ENCODE data around the gene GAP43.

GAP43 gene

DNA sequence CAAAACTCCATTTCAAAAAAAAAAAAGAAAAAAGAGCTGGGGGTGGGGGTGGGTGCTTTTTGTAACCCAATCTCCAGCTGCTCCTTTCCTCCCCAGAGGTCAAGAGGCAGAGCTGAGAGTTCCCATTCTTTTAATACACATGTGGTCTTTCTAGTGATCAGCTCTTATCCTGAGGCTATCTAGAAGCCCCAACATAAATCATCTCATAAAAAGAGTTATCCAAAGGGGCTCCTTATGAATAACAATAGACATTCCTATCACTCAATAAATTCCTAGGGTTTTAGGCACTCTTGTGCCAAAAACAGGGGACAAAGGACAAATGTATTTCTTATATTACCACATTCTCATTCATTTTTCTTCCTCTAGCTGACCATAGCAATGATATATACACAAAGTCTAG, 25.1 kb upstream of the GAP43 start:
- no peak overlapping the region for H3K4me3 ChIP-seq (ENCODE audit: insufficient read depth, low read depth, low read length, poor library complexity, severe bottlenecking)
- H3K9me3 ChIP-seq (ENCODE audit: control insufficient read depth, low read length) = no peaks in the 10 kb centered on the region
- H3K4me1 ChIP-seq (ENCODE audit: control insufficient read depth, insufficient read depth, low read length, poor library complexity, severe bottlenecking) = no peaks in the 10 kb centered on the region
- H3K36me3 ChIP-seq (ENCODE audit: control insufficient read depth, insufficient read depth, low read length) = no peaks in the 10 kb centered on the region
- H3K27ac ChIP-seq (ENCODE audit: insufficient read depth, low read length, poor library complexity, severe bottlenecking) = no peak overlapping the region
- no peak for DNase-seq
- no peaks in the 10 kb centered on the region for H3K27me3 ChIP-seq (replicated peaks; ENCODE audit: control insufficient read depth, insufficient read depth, low read length, poor library complexity, severe bottlenecking)

DNA sequence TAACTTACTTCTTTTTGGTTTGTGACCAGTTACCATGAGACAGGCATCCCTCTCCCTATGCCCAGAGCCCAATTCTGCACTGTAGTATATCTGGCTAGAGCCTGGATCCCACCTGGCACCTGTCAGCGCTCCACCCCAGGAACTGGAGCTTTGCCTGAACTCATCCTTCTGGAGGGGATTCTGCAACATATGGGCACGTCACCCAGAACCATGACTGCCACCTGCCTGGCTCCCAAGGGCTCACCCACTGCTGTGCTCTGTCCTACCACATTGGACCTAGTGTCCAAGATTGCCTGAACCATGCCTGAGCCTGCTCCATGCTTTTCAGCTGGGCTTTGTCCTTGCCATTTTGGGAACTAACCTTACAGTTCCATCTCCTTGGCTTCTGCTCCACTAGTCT, 21.1 kb upstream of the GAP43 start:
- no peak for DNase-seq
- Histone ChIP-seq H3K27ac (ENCODE audit: insufficient read depth, low read length, poor library complexity, severe bottlenecking) (no peak overlapping the region), H3K4me3 (ENCODE audit: insufficient read depth, low read depth, low read length, poor library complexity, severe bottlenecking) (no peak overlapping the region), H3K36me3 (ENCODE audit: control insufficient read depth, insufficient read depth, low read length) (no peaks in the 10 kb centered on the region), H3K27me3 (replicated peaks; ENCODE audit: control insufficient read depth, insufficient read depth, low read length, poor library complexity, severe bottlenecking) (no peaks in the 10 kb centered on the region), H3K4me1 (ENCODE audit: control insufficient read depth, insufficient read depth, low read length, poor library complexity, severe bottlenecking) (no peaks in the 10 kb centered on the region), H3K9me3 (ENCODE audit: control insufficient read depth, low read length) (no peaks in the 10 kb centered on the region)

DNA sequence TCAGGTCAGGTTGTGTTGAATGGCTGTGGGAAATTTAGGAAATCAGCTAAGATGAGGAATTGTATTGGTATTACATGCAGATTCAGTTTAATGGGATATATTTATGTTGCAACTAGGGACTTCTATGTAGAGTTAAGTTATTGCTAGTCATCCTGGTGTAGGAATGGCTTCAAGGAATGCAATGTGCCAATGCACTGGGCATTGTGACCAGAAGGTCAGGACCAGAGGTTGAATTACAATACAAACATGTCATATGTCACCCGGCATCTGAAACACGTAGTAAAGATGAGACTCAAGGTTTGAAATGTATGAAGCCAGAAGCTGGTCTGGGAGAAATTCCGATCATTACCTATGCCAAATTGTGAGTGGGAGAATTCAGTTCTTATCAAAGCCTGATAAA, 11.7 kb upstream of the GAP43 start:
- Histone ChIP-seq H3K4me1 (ENCODE audit: control insufficient read depth, insufficient read depth, low read length, poor library complexity, severe bottlenecking) (no peaks in the 10 kb centered on the region), H3K36me3 (ENCODE audit: control insufficient read depth, insufficient read depth, low read length) (no peaks in the 10 kb centered on the region), H3K9me3 (ENCODE audit: control insufficient read depth, low read length) (no peaks in the 10 kb centered on the region), H3K27me3 (replicated peaks; ENCODE audit: control insufficient read depth, insufficient read depth, low read length, poor library complexity, severe bottlenecking) (no peaks in the 10 kb centered on the region), H3K4me3 (ENCODE audit: insufficient read depth, low read depth, low read length, poor library complexity, severe bottlenecking) (no peak overlapping the region), H3K27ac (ENCODE audit: insufficient read depth, low read length, poor library complexity, severe bottlenecking) (no peak overlapping the region)
- no peak for DNase-seq

DNA sequence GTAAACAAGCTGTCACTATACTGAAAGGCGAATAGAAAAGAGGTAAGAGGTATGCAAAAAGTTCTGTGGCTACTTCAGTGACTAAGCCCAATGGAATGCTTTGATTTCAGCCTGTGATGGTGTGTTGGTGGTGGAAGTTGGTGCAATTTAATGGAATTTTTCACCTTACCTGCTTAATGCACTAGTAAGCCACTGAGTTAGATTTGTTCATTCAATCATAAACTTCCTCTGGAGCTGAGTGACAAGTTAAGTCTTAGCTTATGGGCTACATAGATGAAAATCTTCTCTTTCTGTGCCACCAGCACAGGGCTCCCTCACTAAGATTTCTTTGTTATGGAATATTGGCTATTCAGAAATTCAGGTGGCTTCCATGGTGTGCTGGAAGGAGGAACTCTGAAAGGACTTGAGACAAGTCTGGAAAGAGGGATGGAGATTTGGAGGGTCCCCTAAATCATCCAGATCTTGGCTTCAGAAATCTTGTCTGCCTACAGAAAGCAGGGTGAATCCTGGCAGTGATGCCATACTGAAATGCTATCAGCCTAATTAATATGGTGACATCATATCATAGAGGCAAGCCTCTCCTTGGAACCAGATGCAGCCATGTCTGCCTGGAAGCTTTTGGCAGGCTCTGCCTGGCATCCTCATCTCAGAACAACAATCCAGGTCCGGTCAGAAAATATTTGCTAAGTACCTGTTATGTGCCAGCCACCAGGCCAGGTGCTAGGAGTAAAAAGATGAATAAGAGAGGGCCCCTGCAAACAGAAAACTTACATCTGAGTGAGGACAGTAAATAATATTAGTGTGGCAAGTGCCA, 8.1 kb upstream of the GAP43 start:
- Histone ChIP-seq H3K27ac (ENCODE audit: insufficient read depth, low read length, poor library complexity, severe bottlenecking) (no peak overlapping the region), H3K4me1 (ENCODE audit: control insufficient read depth, insufficient read depth, low read length, poor library complexity, severe bottlenecking) (no peaks in the 10 kb centered on the region), H3K27me3 (replicated peaks; ENCODE audit: control insufficient read depth, insufficient read depth, low read length, poor library complexity, severe bottlenecking) (no peaks in the 10 kb centered on the region), H3K4me3 (ENCODE audit: insufficient read depth, low read depth, low read length, poor library complexity, severe bottlenecking) (no peak overlapping the region), H3K9me3 (ENCODE audit: control insufficient read depth, low read length) (no peaks in the 10 kb centered on the region), H3K36me3 (ENCODE audit: control insufficient read depth, insufficient read depth, low read length) (no peaks in the 10 kb centered on the region)
- DNase-seq = no peak

DNA sequence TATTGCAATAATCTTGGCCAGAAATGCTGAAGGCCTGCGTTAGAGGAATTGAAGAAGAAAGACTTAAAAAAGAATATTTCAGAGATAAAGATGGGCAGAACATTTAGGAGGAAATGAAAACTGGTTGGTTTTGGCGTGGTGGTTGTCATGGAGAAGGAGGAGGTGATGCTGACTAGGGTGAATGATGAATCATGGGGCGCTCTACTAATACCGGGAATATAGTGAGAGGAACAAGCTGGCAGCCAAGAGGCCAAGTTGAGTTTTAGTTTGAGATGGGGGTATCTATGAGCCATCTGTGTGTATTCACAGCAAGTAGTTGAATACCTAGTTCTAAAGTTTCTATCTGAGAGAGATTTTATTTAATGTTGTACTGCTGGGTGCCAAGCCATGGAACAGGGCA, 6.8 kb upstream of the GAP43 start:
- Histone ChIP-seq H3K4me1 (ENCODE audit: control insufficient read depth, insufficient read depth, low read length, poor library complexity, severe bottlenecking) (no peaks in the 10 kb centered on the region), H3K27me3 (replicated peaks; ENCODE audit: control insufficient read depth, insufficient read depth, low read length, poor library complexity, severe bottlenecking) (no peaks in the 10 kb centered on the region), H3K36me3 (ENCODE audit: control insufficient read depth, insufficient read depth, low read length) (no peaks in the 10 kb centered on the region), H3K27ac (ENCODE audit: insufficient read depth, low read length, poor library complexity, severe bottlenecking) (no peak overlapping the region), H3K4me3 (ENCODE audit: insufficient read depth, low read depth, low read length, poor library complexity, severe bottlenecking) (no peak overlapping the region), H3K9me3 (ENCODE audit: control insufficient read depth, low read length) (no peaks in the 10 kb centered on the region)
- no peak for DNase-seq

DNA sequence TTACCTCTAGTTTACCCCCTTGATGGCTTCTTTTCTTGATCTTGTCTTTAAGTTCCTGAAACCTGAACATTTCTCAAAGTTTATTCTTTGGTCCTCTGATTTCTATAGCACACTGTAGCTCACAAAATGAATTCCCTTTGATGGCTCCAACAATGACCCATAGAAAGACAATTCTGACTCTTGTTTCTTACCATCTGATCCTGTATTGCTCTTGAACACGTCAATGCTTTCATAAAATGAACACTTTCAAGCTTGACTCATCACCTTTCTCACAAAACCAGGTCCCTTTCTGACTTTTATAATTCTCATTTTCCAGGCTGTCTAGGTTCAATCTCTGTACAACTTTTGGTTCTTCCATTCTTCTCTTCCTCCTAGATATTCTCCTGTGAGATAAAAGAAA, 5.7 kb upstream of the GAP43 start:
- Histone ChIP-seq H3K9me3 (ENCODE audit: control insufficient read depth, low read length) (no peaks in the 10 kb centered on the region), H3K36me3 (ENCODE audit: control insufficient read depth, insufficient read depth, low read length) (no peaks in the 10 kb centered on the region), H3K27me3 (replicated peaks; ENCODE audit: control insufficient read depth, insufficient read depth, low read length, poor library complexity, severe bottlenecking) (no peaks in the 10 kb centered on the region), H3K4me3 (ENCODE audit: insufficient read depth, low read depth, low read length, poor library complexity, severe bottlenecking) (no peak overlapping the region), H3K27ac (ENCODE audit: insufficient read depth, low read length, poor library complexity, severe bottlenecking) (no peak overlapping the region), H3K4me1 (ENCODE audit: control insufficient read depth, insufficient read depth, low read length, poor library complexity, severe bottlenecking) (no peaks in the 10 kb centered on the region)
- no peak for DNase-seq

DNA sequence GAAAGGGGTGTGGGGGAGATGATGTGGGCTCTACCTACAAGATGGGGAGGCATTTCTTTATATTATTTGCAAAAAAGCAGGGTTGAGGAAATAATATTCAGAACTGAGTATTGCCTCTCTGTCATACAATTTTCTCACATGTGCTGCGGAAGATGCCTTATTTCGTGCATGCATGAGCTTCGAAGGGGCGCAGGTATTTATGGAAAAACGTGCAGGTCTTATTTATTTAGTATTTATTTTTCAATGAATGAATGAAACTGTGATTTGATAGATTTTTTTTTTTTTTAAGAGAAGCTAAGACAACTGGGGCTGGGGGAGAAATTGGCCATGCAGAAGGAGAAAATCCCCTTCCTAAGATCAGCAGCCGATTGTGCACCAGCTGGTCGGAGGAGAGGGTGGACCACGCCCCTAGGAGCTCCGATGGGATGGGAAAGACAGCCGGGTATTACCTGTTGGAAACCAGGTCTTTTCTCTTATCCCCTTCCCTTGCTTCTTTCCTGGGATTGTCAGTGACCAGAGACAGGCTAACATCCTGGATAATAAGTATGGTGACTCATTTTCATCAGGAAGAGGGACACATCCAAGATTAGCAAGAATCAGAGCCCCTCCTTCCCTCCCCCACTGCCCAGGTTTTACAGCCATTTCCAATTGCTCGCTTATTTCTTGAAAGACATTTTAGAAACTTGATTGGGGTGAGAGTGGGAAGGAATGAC, 875 bp downstream of the GAP43 start:
- Histone ChIP-seq H3K4me1 (ENCODE audit: control insufficient read depth, insufficient read depth, low read length, poor library complexity, severe bottlenecking) (no peaks in the 10 kb centered on the region), H3K27ac (ENCODE audit: insufficient read depth, low read length, poor library complexity, severe bottlenecking) (no peak overlapping the region), H3K27me3 (replicated peaks; ENCODE audit: control insufficient read depth, insufficient read depth, low read length, poor library complexity, severe bottlenecking) (peaks cover 5% of the 10 kb centered on the region), H3K36me3 (ENCODE audit: control insufficient read depth, insufficient read depth, low read length) (no peaks in the 10 kb centered on the region), H3K9me3 (ENCODE audit: control insufficient read depth, low read length) (no peaks in the 10 kb centered on the region), H3K4me3 (ENCODE audit: insufficient read depth, low read depth, low read length, poor library complexity, severe bottlenecking) (no peak overlapping the region)
- DNase-seq = no peak

DNA sequence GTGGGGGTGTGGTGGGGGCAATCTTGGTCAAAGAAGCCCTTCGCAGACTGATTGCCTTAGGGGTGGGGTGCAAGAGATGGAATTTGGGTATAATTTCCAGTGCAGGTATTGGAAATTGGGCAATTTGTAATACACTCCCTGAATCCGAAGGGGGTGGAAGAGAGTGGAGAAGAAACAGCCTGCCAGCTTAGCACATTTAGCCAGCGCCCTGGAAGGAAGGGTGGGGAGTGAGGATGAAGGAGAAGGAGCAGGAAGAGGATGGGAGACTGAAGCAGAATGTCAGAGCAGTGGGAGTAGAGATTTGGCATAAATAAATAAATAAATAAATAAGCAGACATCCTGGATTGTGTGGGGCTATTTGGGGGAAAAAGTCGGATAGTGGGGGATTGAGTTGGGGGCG, 1.6 kb downstream of the GAP43 start:
- H3K4me3 ChIP-seq (ENCODE audit: insufficient read depth, low read depth, low read length, poor library complexity, severe bottlenecking) = no peak overlapping the region
- H3K27me3 ChIP-seq (replicated peaks; ENCODE audit: control insufficient read depth, insufficient read depth, low read length, poor library complexity, severe bottlenecking) = peaks cover 10% of the 10 kb centered on the region
- no peak for DNase-seq
- no peaks in the 10 kb centered on the region for H3K9me3 ChIP-seq (ENCODE audit: control insufficient read depth, low read length)
- no peaks in the 10 kb centered on the region for H3K36me3 ChIP-seq (ENCODE audit: control insufficient read depth, insufficient read depth, low read length)
- no peak overlapping the region for H3K27ac ChIP-seq (ENCODE audit: insufficient read depth, low read length, poor library complexity, severe bottlenecking)
- no peaks in the 10 kb centered on the region for H3K4me1 ChIP-seq (ENCODE audit: control insufficient read depth, insufficient read depth, low read length, poor library complexity, severe bottlenecking)

DNA sequence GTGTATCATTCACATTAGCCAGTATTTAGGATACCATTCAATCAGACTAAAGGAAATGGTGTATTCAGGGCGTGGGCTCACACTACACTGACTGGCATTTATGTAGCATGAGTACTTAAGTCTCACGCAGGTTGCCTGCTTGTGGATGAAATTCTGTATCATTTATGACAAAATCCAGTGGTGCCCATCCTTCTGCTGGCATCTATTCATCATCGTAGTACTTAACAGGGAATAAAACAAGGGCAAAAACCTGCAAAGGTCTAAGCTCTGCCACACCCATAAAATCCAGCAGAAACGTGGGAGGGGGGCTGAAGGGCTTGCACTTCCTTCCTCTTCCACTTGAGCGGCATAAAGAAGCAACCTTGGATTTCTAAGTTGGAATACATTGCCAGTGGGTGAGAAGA, 2.7 kb downstream of the GAP43 start:
- Histone ChIP-seq H3K27me3 (replicated peaks; ENCODE audit: control insufficient read depth, insufficient read depth, low read length, poor library complexity, severe bottlenecking) (peaks cover 10% of the 10 kb centered on the region), H3K27ac (ENCODE audit: insufficient read depth, low read length, poor library complexity, severe bottlenecking) (no peak overlapping the region), H3K9me3 (ENCODE audit: control insufficient read depth, low read length) (no peaks in the 10 kb centered on the region), H3K4me3 (ENCODE audit: insufficient read depth, low read depth, low read length, poor library complexity, severe bottlenecking) (no peak overlapping the region), H3K4me1 (ENCODE audit: control insufficient read depth, insufficient read depth, low read length, poor library complexity, severe bottlenecking) (no peaks in the 10 kb centered on the region), H3K36me3 (ENCODE audit: control insufficient read depth, insufficient read depth, low read length) (no peaks in the 10 kb centered on the region)
- DNase-seq = no peak

DNA sequence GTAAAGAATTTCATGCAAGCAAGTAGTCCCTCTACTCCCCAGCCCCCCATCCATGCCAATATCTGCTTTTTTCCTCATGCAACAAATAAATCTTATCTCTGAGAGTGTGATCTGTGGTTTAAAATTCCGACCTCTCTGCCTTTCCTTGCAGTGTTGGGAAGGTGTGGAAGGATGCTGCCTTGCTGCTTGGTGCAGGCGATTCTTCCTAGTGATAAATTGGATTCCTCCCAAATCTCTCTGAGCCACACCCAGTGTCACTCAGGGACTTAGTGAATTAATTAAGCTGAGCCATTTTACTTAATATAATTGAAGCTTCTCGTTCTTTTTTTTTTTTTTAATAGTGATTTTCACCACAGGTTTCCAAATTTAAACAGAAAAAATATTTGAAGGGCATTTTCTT, 3.4 kb downstream of the GAP43 start:
- Histone ChIP-seq H3K27ac (ENCODE audit: insufficient read depth, low read length, poor library complexity, severe bottlenecking) (no peak overlapping the region), H3K9me3 (ENCODE audit: control insufficient read depth, low read length) (no peaks in the 10 kb centered on the region), H3K4me1 (ENCODE audit: control insufficient read depth, insufficient read depth, low read length, poor library complexity, severe bottlenecking) (no peaks in the 10 kb centered on the region), H3K36me3 (ENCODE audit: control insufficient read depth, insufficient read depth, low read length) (no peaks in the 10 kb centered on the region), H3K27me3 (replicated peaks; ENCODE audit: control insufficient read depth, insufficient read depth, low read length, poor library complexity, severe bottlenecking) (peaks cover 10% of the 10 kb centered on the region), H3K4me3 (ENCODE audit: insufficient read depth, low read depth, low read length, poor library complexity, severe bottlenecking) (no peak overlapping the region)
- no peak for DNase-seq

Measured in effector memory CD4-positive, alpha-beta T cell (primary cell).